Astrocyte (in vitro differentiated cells and primary cell): ENCODE data around the gene ATF7. TPM values are rescaled to one million over a fixed set of nuclear protein-coding genes. Genes with fewer than 3 reads are reported as not detected.

ENCODE experiments used
- DNase-seq: peaks from one replicate; pipeline ENCODE4 v3.0.0-alpha.2; 2010; ENCODE audit warnings: low read depth
- FAIRE-seq: peaks from 2 replicates; lab custom pipeline; 2011; peaks lifted over from hg19 to GRCh38; lab: Jason Lieb, UNC
- H2AFZ ChIP-seq: 2 replicates; pipeline ENCODE4 v1.6.0; 2012; ENCODE audit warnings: low read depth, low read length, inconsistent platforms
- H3K27ac ChIP-seq: 2 replicates; pipeline ENCODE4 v1.5.1; 2011; ENCODE audit warnings: low read depth, low read length, inconsistent platforms
- H3K27me3 ChIP-seq: 2 replicates; pipeline ENCODE4 v1.6.0; 2011; ENCODE audit warnings: low read length, inconsistent platforms; ENCODE audit not compliant: insufficient read depth
- H3K36me3 ChIP-seq: 2 replicates; pipeline ENCODE4 v1.5.1; 2011; ENCODE audit warnings: low read length, inconsistent platforms; ENCODE audit not compliant: insufficient read depth
- H3K4me1 ChIP-seq: 2 replicates; pipeline ENCODE4 v1.5.1; 2011; ENCODE audit warnings: low read length, inconsistent platforms; ENCODE audit not compliant: insufficient read depth
- H3K4me2 ChIP-seq: 2 replicates; pipeline ENCODE4 v1.6.0; 2012; ENCODE audit warnings: low read length, inconsistent platforms
- H3K4me3 ChIP-seq: 2 replicates; pipeline ENCODE4 v1.5.1; 2011; ENCODE audit warnings: low read depth, mild to moderate bottlenecking, low read length, inconsistent platforms; ENCODE audit not compliant: insufficient read depth
- H3K79me2 ChIP-seq: 2 replicates; pipeline ENCODE4 v1.6.0; 2012; ENCODE audit warnings: mild to moderate bottlenecking, low read length, inconsistent platforms; ENCODE audit not compliant: insufficient read depth
- H3K9ac ChIP-seq: 2 replicates; pipeline ENCODE4 v1.6.0; 2012; ENCODE audit warnings: mild to moderate bottlenecking, low read length, inconsistent platforms
- H3K9me3 ChIP-seq: 2 replicates; pipeline ENCODE4 v1.5.1; 2012; ENCODE audit warnings: low read depth, mild to moderate bottlenecking, low read length, inconsistent platforms; ENCODE audit not compliant: insufficient read depth
- H4K20me1 ChIP-seq: 2 replicates; pipeline ENCODE4 v1.6.0; 2012; ENCODE audit warnings: low read length, inconsistent platforms; ENCODE audit not compliant: insufficient read depth
- H3K27ac Mint-ChIP-seq: one replicate; pipeline ENCODE4 v1.8.0; 2021; ENCODE audit warnings: mild to moderate bottlenecking, mixed read lengths; ENCODE audit not compliant: unreplicated experiment
- H3K27me3 Mint-ChIP-seq: one replicate; pipeline ENCODE4 v1.8.0; 2021; ENCODE audit warnings: low read depth, mixed read lengths; ENCODE audit not compliant: unreplicated experiment
- H3K36me3 Mint-ChIP-seq: one replicate; pipeline ENCODE4 v1.8.0; 2021; ENCODE audit warnings: low read depth, mixed read lengths; ENCODE audit not compliant: unreplicated experiment
- H3K4me1 Mint-ChIP-seq: one replicate; pipeline ENCODE4 v1.8.0; 2021; ENCODE audit warnings: low read depth, mixed read lengths; ENCODE audit not compliant: unreplicated experiment
- H3K4me3 Mint-ChIP-seq: one replicate; pipeline ENCODE4 v1.8.0; 2021; ENCODE audit warnings: mild to moderate bottlenecking, moderate library complexity, mixed read lengths; ENCODE audit not compliant: unreplicated experiment
- H3K9me3 Mint-ChIP-seq: one replicate; pipeline ENCODE4 v1.8.0; 2021; ENCODE audit warnings: mild to moderate bottlenecking, mixed read lengths; ENCODE audit not compliant: unreplicated experiment
- CTCF ChIP-seq: IDR thresholded peaks from 2 replicates; pipeline ENCODE4 v1.5.1; 2011; ENCODE audit warnings: low read depth, mild to moderate bottlenecking, inconsistent platforms, low read length, moderate library complexity; ENCODE audit not compliant: insufficient read depth
- EZH2 ChIP-seq: IDR thresholded peaks from 2 replicates; pipeline ENCODE4 v1.6.1; 2012; ENCODE audit warnings: mild to moderate bottlenecking, low read length, inconsistent platforms; ENCODE audit not compliant: insufficient read depth
- total RNA-seq: library from RNA; stranded (reverse); gene quantifications from 2 replicates; pipeline ENCODE4 v1.2.1, GENCODE V29; 2021

The ATF7 gene
- total RNA-seq, 1 donor from 2014 or later, result 38.3 TPM

- H3K9me3 ChIP-seq, result no peaks in the 10 kb centered on the region
- no peak for TF ChIP-seq CTCF
- no peak for TF ChIP-seq EZH2
- Mint-ChIP-seq H3K27ac (no peak overlapping the region), H3K4me1 (peaks cover 11% of the 10 kb centered on the region), H3K4me3 (no peak overlapping the region), H3K9me3 (no peaks in the 10 kb centered on the region), H3K36me3 (peaks cover 25% of the 10 kb centered on the region), H3K27me3 (no peaks in the 10 kb centered on the region)
- peaks cover 3% of the 10 kb centered on the region for H4K20me1 ChIP-seq
- H3K4me2 ChIP-seq, result no peak overlapping the region
- H3K79me2 ChIP-seq, result peaks cover under 1% of the 10 kb centered on the region
- peaks cover 33% of the 10 kb centered on the region for H3K36me3 ChIP-seq
- H3K4me1 ChIP-seq, result peaks cover 11% of the 10 kb centered on the region
- no peak for DNase-seq
- no peak for FAIRE-seq
- H3K9ac ChIP-seq, result no peak overlapping the region
- no peak overlapping the region for H2AFZ ChIP-seq
- no peak overlapping the region for H3K4me3 ChIP-seq
- H3K27me3 ChIP-seq, result no peaks in the 10 kb centered on the region
- H3K27ac ChIP-seq, result no peak overlapping the region
Measured at GRCh38 chr12:53664191-53664590, 38.0 kb upstream of the ATF7 start.

- Histone ChIP-seq H3K9ac (peak overlapping the region; percentile 63), H3K36me3 (peaks cover 12% of the 10 kb centered on the region), H4K20me1 (no peaks in the 10 kb centered on the region), H3K79me2 (no peaks in the 10 kb centered on the region), H3K27ac (peak overlapping the region; percentile 85), H3K4me1 (peaks cover 24% of the 10 kb centered on the region), H3K27me3 (no peaks in the 10 kb centered on the region), H3K9me3 (no peaks in the 10 kb centered on the region), H3K4me2 (peak overlapping the region; percentile 75), H2AFZ (no peak overlapping the region), H3K4me3 (no peak overlapping the region)
- DNase-seq (no peak), FAIRE-seq (no peak)
- peaks cover 9% of the 10 kb centered on the region for H3K36me3 Mint-ChIP-seq
- H3K27me3 Mint-ChIP-seq, result no peaks in the 10 kb centered on the region
- no peak overlapping the region for H3K4me3 Mint-ChIP-seq
- peaks cover 21% of the 10 kb centered on the region for H3K4me1 Mint-ChIP-seq
- H3K9me3 Mint-ChIP-seq, result no peaks in the 10 kb centered on the region
- no peak overlapping the region for H3K27ac Mint-ChIP-seq
- TF ChIP-seq EZH2, result no peak
- TF ChIP-seq CTCF, result no peak
Measured at GRCh38 chr12:53660041-53660440, 33.9 kb upstream of the ATF7 start.

- peak overlapping the region; percentile 63 for H3K9ac ChIP-seq
- H3K9me3 Mint-ChIP-seq, result no peaks in the 10 kb centered on the region
Measured at GRCh38 chr12:53659571-53659981, 33.4 kb upstream of the ATF7 start.

More at GRCh38 chr12:53659571-53659981, 33.4 kb upstream of the ATF7 start:
- Histone ChIP-seq H3K4me1 (peaks cover 24% of the 10 kb centered on the region), H3K27me3 (no peaks in the 10 kb centered on the region), H3K36me3 (peaks cover 7% of the 10 kb centered on the region), H3K79me2 (no peaks in the 10 kb centered on the region), H3K4me3 (peak overlapping the region; percentile 27), H3K27ac (peak overlapping the region; percentile 85), H3K9me3 (no peaks in the 10 kb centered on the region), H2AFZ (no peak overlapping the region), H4K20me1 (no peaks in the 10 kb centered on the region), H3K4me2 (peak overlapping the region; percentile 75)
- FAIRE-seq (no peak), DNase-seq (peak; percentile 63)
- no peak for TF ChIP-seq EZH2
- Mint-ChIP-seq H3K27ac (peak overlapping the region; percentile 94), H3K4me1 (peaks cover 21% of the 10 kb centered on the region), H3K36me3 (peaks cover 8% of the 10 kb centered on the region), H3K4me3 (peak overlapping the region; percentile 0), H3K27me3 (no peaks in the 10 kb centered on the region)
